Measurements from ENCODE around the gene GLIPR1.

GRCh38 chr12:75551477-75551876 is 70.9 kb downstream of the GLIPR1 start:
- TF ChIP-seq, protein P1, sequence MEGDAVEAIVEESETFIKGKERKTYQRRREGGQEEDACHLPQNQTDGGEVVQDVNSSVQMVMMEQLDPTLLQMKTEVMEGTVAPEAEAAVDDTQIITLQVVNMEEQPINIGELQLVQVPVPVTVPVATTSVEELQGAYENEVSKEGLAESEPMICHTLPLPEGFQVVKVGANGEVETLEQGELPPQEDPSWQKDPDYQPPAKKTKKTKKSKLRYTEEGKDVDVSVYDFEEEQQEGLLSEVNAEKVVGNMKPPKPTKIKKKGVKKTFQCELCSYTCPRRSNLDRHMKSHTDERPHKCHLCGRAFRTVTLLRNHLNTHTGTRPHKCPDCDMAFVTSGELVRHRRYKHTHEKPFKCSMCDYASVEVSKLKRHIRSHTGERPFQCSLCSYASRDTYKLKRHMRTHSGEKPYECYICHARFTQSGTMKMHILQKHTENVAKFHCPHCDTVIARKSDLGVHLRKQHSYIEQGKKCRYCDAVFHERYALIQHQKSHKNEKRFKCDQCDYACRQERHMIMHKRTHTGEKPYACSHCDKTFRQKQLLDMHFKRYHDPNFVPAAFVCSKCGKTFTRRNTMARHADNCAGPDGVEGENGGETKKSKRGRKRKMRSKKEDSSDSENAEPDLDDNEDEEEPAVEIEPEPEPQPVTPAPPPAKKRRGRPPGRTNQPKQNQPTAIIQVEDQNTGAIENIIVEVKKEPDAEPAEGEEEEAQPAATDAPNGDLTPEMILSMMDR (IDR thresholded peaks at IDR 0.05): no peak
- TF ChIP-seq NRF1 (IDR thresholded peaks at IDR 0.05; ENCODE audit: low read depth, low read length) (no peak), NFIC (IDR thresholded peaks at IDR 0.05; ENCODE audit: borderline replicate concordance) (no peak), RAD21 (IDR thresholded peaks at IDR 0.05; ENCODE audit: low read length) (no peak), POLR2AphosphoS5 (IDR thresholded peaks at IDR 0.05; ENCODE audit: low read depth, low read length) (no peak), TEAD4 (IDR thresholded peaks at IDR 0.05; ENCODE audit: borderline replicate concordance, insufficient read depth) (no peak), MXI1 (IDR thresholded peaks at IDR 0.05; ENCODE audit: low read depth, low read length) (no peak), SIN3A (IDR thresholded peaks at IDR 0.05; ENCODE audit: borderline replicate concordance, low read depth, low read length) (no peak), REST (IDR thresholded peaks at IDR 0.05; ENCODE audit: low read depth, low read length) (no peak), EP300 (IDR thresholded peaks at IDR 0.05; ENCODE audit: borderline replicate concordance in 1 of 2, low read depth in 1 of 2, low read length in 1 of 2) (no peak)

Measured in SK-N-SH (cell line).